HG03045 (cell line): Measurements from ENCODE around the gene IL1RAPL1.
"Not testable (repeated sequence)": the region's sequence is repeated elsewhere in the genome, so short reads cannot be mapped to it uniquely, and the experiment has no call there.

ENCODE experiments used
- ATAC-seq: cut with Tn5 transposase; IDR thresholded peaks from one replicate; pipeline ENCODE4 v1.9.1; 2021; ENCODE audit warnings: mild to moderate bottlenecking, moderate library complexity; ENCODE audit not compliant: unreplicated experiment

IL1RAPL1 gene

DNA sequence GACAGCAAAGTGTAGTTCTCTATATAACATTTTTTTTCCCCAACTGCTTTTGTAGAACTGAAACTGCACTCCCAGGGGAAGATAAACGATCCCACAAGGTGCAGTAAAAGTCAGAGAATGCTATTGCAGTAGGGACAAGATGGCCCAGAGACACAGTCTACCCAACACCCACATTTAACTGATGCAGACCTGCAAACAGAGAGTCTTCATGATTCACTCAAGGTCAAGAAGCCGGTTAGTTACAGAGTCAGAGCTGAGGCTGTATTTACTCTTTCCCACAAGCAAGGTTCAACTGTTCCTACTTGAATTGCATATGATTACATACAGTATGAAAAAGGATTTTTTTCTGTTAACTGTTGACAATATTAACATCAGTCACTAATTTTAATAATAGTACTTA is 654.6 kb downstream of the IL1RAPL1 start:
- no peak for ATAC-seq

DNA sequence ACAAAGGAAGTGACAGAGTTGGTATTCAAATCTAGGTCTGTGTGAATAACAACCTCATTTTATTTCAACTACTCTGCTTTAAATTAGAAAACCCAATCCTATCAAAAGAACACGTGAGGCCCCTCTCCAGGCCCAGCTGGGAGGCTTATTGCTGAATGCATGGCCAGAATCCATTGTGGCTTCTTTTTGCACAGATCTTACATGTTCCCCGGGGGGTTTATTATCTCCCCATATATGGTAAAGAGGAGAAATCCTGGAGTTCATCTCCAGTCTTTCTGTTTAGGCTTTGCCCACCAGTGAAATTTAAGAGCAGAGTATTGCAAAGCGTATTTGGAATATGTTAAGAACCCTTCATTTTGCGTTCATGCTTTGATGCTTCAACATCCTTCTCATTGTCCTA is 655.6 kb downstream of the IL1RAPL1 start:
- ATAC-seq = no peak

DNA sequence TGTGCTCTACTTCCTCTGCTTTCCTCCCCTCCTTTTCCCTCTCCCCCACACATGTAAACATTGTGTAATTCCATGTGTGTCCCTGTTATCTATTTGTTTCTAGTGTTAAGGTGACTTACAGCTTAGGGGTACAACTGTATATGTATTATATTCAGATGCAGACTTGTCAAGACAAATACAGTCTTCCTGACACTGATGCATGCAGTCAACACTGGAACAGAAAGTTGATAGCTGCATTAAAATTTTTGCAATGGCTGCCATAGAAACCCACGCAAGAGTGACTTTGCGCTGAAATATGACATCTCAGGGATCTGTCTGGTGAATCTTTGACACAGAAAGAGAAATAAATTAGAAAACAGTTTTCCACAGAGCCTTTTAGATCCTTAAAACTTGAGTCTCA is 656.7 kb downstream of the IL1RAPL1 start:
- ATAC-seq = no peak

DNA sequence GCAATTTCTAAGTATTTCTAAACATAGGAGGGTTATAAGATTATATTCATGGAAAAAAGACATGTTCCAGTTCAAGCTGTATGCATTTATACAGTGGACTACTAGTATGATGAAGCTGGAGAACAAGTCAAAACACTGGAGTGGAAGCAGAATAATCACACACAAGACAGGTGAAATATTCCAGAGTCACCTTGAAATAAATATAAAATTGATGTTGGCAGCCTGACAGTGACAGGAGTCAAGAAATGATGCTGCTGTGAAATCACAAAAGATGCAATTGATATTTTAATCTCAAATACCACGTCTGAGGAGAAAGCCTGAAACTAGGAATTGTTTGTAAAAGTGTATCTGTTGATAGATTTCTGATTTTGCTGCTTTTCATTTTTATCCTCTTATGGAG is 667.3 kb downstream of the IL1RAPL1 start:
- no peak for ATAC-seq

DNA sequence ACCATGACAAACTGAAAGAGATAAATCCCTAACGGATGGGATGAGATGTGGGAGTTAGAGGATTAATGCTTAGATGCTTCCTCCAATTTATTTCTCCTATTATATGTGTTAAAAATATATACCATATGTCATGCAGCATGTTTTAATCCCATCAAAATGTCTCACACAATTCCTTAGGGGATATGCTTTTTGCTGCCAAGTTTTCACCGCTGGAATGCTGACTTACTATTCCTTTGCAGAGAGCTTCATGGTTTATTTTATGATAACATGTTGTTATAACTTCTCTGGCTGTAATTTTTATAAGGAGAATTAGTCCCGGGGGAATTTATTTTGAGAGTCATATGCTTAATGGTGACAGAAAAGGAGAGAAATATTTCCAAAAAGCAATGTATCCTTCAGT is 670.3 kb downstream of the IL1RAPL1 start:
- no peak for ATAC-seq

DNA sequence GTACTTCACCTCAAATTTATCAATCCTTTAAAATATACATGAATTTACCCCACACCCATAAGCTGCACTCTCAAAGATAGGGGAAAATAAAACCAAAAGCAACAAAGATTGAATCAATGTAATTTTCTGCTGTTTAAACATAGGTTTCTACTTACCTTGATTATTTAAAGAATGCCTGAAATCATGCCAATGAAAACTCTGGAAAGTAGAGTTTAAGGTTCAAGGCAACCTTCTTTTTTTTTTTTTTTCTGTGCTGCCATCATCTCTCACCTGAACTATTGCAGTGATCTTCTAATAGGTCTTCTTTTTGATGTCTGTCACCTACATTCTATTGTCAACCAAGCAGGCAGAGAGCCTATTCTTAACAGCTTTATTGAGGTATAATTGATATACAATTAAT is 682.1 kb downstream of the IL1RAPL1 start:
- ATAC-seq = no peak

DNA sequence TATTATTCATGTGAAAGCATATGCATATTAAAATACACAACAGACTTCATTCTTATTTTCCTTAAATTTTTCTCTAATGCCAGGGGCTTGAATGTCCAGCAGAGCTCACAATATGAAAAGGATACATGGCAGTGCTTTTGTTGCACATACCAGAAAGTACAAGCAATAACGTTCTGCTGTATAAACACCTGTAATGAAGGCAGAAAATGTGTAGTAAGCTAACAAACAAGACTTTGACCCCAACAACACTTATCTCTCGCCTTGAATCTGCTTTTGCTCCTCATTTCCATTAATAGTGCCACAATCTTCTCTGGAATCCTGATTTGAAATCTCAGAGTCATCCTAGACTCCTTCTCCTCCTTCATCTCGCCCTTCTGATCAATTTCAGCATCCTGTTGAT is 687.3 kb downstream of the IL1RAPL1 start:
- no peak for ATAC-seq

DNA sequence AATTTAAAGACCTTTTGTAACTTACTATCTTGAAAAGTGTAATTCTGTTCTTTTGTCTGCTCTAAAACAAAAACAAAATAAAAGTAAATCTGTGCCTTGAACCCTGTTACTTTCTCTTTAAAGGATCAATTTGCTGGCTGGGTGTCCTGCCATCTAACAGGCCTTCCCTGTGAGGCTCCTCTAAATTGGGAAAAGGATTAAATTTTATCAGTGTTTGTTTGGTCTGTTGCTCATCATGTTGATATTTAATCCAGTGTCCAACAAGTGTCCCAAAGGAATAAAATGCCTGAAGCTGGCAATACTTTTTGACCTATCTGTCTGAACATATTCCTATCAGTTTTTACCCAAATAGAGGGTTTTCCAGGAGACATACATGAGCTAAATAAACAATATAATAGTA is 688.7 kb downstream of the IL1RAPL1 start:
- no peak for ATAC-seq

DNA sequence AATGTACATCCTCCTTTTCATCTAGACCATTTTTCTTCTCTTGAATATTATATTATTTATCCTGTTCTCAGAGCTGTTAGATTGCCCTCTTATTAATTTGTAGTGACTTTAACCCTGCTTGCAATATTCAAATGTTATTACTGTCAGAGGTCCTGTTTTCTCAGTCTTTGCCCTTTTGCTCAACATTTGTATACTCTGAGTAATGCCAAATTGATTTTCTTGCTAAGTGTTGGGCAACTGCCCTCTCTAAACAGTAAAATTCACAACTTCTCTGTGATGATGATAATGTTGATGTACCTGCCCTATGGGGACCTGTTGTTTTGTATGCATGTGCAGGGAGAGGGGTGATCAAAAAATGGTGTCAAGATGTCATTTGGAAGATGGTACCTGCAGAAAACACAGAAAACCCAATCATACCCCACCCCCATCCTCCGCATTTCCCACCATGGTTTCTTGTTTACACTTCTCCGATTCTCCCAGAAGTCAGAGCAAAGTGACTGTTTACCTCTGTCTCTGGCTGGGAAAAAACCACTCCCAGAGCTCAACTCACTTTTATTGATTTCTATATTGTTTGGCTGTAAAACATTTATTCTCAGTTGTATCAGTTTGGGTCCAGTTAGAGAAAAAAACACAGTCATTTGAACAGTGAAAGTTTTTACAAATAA is 694.0 kb downstream of the IL1RAPL1 start:
- no peak for ATAC-seq

DNA sequence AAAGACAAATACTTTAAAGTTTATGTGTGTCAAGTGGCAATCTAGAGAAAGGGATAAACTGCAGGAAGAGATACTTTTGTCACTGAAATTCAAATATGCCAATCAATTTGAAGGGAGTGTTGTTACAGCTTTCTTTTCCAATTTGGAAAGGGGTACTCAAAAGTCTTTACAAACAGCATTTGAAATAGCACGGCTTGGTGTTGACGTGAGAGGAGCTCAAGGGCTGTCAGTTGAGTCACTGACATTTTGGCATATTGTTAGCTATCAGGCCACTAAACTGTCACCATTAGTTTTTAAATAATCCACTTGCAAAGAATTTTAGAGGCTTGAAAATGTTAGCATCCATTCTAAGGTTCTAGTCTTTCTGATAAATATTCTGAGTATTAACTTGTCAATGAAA is 698.4 kb downstream of the IL1RAPL1 start:
- no peak for ATAC-seq

DNA sequence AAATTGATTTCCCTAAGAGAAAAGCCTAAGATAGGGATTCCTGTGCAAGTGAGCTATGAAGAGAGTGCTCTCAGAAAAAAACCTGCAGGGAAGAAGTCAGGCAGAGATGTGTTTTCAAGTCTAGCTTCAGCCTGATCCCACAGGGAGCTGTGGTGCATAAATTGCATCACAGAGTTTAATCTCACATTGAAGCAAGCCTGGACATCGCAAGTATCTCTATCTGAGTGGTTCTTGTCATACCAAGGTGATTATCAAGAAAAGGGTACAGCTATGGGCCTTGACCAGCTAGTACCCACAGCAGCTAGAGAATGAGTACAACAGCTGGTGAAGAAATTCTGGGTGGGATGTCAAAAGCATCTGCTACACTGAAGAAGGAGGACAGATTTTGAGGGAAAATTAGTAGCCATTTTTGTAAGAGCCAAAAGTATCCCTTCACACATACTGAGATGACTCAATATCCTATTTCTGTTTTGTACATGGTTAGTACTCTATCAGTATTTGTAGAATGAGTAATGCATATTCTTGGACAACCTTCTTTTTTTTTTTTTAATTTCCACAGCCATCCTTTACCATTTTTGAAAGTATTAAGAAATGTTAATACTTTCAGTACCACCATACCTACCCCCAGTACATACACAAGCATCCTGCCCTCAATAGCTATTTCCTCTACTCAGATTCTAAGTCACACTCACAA is 708.9 kb downstream of the IL1RAPL1 start:
- no peak for ATAC-seq

DNA sequence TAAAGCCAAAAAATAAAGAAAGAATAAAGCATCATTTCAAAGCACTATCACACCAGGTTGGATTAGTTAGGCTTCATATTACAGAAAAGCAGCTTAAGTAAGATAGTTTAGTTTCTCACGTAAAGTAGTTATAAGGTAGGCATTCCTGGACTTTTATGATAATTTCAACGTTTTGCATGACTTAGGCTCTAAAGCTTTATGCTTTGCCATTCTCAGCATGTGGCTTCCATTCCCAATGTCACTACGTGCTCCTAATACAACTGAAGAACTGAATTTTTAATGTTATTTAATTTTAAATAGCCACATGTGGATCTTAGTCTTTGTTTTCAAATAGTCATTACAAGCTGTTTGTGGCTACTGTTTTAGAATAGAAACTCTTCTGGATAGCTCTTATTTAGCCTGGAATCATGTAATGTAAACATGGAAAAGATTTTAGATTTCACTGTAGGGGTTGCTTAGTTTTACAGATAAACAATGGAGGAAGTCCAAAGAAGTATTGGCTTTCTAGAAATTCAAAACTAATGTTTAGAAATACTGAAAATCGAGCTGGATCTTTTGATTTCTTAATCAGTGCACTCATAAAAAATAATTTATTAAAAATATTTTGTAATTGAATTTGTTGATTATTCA is 710.0 kb downstream of the IL1RAPL1 start:
- no peak for ATAC-seq

DNA sequence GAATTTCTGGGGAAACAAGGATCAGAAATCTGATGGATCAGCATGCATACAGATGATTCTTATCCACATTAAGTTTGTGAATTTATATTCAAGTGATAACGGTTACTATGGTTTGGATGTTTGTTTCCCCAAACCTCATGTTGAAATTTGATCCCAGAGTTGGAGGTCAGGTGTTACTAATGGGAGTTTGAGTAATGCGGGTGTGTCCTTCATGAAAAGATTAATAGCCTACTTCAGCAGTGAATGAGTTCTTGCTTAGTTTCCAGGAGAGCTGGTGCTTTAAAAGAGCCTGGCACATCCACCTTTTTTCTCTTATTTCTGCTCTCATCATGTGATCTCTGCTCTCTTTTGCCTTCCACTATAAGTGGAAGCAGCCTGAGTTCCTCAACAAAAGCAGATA is 712.4 kb downstream of the IL1RAPL1 start:
- no peak for ATAC-seq

DNA sequence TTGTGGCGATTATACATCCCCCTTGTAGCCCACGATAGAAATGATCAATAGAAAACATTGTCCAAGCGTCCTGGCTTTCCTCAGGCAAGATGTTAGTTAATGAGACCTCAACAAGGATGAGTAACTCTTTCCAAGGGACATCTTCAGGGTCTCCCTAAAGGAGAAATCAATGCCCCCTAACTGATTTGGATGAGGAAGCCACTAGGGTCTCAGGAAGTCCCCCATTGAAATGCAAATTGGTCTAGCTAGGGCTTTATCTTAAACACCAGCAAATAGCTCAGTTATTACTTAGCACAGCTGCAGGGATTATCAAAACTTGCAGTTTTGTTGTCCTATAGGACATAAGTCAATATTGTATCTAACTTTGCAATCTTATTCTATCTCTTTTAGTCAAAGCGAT is 721.5 kb downstream of the IL1RAPL1 start:
- ATAC-seq = no peak

DNA sequence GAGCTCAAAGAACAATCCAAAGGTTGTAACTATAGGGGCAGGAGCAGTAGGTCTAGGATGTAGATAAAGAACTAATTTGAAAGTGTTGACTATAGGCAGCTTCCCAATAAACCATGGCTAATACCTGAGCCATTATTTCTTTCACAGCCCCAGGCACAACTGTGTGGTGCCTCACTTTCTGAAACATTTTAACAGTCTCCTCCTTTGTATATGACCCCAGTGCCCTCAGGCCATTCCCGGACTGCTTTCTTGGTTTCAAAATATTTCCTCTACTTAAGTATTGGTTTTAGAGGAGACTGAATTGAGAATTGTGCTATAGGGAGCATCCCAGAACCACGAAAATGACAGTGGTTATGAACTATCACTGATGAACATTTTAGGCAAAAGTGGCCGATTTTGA is 728.7 kb downstream of the IL1RAPL1 start:
- ATAC-seq = no peak

DNA sequence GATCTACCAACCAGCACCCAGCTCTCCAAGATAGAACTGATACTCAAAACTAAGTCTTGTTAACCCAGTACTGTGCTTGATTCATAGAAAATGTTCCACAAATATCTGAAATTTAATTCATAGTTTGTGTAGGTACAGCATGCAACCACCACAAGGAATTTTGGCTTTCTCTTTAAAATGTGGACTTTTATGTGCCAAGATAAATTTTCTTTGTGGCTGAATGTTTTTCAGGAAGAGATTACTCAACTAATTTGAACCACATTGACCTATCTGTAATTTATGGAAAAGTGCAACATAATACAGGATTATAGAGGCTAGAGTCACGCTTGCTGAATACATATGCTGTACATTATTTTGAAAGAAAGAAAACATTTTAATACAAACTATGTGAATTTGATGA is 730.8 kb downstream of the IL1RAPL1 start:
- no peak for ATAC-seq

DNA sequence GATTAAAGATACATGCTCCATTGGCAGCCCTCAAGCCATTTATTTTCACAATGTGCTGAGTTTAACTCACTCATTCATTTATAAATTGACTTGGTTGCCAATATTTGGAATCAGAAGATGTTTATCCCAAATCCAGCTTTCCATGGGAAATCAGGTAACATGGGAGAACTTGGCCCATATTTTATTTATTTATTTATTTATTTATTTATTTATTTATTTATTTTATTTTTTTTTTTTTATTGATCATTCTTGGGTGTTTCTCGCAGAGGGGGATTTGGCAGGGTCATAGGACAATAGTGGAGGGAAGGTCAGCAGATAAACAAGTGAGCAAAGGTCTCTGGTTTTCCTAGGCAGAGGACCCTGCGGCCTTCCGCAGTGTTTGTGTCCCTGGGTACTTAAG is 745.2 kb downstream of the IL1RAPL1 start:
- not testable (repeated sequence) for ATAC-seq

DNA sequence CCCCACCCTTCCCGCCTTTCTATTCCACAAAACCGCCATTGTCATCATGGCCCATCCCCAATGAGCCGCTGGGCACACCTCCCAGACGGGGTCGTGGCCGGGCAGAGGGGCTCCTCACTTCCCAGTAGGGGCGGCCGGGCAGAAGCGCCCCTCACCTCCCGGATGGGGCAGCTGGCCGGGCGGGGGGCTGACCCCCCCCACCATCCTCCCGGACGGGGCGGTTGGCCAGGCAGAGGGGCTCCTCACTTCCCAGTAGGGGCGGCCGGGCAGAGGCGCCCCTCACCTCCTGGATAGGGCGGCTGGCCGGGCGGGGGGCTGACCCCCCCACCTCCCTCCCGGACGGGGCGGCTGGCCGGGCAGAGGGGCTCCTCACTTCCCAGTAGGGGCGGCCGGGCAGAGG is 745.8 kb downstream of the IL1RAPL1 start:
- ATAC-seq = not testable (repeated sequence)

DNA sequence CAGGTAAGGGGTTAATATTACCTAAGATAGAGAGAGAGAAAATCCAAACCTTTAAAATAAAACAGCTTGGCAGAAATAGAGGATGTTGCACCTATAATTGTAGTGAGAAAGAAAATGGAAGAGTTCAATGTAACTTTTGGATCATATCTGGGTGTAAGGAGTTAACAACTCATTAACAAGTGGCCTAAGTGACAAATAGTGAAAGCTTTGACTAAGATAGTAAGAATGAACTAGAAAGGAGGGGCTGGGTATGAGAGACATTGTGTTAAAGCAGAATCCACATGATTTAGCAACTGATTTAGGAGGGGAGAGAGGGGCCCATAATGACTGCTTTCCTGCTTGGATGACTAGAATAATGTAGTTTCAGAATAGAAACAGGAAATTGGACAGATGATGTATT is 761.0 kb downstream of the IL1RAPL1 start:
- no peak for ATAC-seq

DNA sequence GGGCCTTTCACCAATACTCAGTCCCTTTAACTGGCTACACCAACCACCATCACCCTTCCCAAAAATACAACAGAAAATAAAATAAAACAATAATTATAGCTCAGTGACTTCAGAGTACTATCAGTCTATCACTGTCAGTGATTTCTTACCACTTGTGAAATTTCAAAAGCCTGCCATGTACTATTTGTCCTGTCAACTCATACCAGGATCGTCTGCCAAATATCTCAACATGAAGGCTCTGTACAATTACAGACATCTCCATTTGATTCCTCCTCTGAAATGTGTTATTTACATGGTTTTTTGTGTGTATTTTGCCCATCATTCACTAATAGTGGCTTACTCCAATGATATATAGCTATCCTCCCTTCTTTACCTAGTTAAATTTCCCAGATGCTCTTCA is 772.0 kb downstream of the IL1RAPL1 start:
- ATAC-seq = no peak

DNA sequence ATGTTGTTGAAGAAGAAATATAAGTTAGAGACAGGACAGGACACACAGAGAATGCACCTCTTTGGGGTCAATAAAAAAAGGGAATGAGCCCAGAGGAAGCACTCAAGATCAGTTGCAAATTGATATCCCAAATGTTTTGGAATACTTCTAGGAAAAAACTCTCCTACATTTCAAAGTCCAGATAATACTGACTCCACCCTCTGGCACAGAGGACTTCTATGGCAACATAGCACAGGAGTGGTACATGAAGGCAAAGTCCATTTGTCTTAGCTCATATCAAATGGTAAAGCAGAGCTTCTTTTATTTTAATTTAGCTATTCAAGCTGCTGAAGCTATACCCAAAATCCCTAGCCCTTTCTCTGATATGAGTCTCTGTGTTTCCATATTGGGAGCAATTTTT is 787.5 kb downstream of the IL1RAPL1 start:
- ATAC-seq = not testable (repeated sequence)

DNA sequence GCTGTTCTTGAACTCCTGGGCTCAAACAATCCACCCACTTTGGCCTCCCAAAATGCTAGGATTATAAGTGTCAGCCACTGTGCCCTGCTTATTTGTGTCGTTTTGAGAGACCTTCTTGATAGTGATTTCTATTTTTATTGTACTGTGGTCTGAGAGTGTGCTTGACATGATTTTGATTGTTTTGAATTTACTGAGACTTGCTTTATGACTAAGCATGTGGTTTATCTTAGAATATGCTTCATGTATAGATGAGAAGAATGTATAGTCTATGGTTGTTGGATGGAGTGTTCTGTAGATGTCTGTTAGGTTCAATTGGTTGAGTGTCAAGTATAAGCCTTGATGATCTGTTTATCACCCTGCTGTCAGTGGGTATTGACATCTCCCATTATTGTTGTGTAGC is 789.3 kb downstream of the IL1RAPL1 start:
- ATAC-seq = no peak
